Measurements from ENCODE around the gene SBK3. TPM values are rescaled to one million over a fixed set of nuclear protein-coding genes. Genes with fewer than 3 reads are reported as not detected.
"Not testable (repeated sequence)": the region's sequence is repeated elsewhere in the genome, so short reads cannot be mapped to it uniquely, and the experiment has no call there.

The SBK3 gene
- polyA plus RNA-seq, 12 donors = 0.12 to 0.46 (median 0.18) TPM; not detected in 9

- no peak for DNase-seq
These were observed 4.7 kb downstream of the SBK3 start for GRCh38 chr19:55540619-55541018.

DNA sequence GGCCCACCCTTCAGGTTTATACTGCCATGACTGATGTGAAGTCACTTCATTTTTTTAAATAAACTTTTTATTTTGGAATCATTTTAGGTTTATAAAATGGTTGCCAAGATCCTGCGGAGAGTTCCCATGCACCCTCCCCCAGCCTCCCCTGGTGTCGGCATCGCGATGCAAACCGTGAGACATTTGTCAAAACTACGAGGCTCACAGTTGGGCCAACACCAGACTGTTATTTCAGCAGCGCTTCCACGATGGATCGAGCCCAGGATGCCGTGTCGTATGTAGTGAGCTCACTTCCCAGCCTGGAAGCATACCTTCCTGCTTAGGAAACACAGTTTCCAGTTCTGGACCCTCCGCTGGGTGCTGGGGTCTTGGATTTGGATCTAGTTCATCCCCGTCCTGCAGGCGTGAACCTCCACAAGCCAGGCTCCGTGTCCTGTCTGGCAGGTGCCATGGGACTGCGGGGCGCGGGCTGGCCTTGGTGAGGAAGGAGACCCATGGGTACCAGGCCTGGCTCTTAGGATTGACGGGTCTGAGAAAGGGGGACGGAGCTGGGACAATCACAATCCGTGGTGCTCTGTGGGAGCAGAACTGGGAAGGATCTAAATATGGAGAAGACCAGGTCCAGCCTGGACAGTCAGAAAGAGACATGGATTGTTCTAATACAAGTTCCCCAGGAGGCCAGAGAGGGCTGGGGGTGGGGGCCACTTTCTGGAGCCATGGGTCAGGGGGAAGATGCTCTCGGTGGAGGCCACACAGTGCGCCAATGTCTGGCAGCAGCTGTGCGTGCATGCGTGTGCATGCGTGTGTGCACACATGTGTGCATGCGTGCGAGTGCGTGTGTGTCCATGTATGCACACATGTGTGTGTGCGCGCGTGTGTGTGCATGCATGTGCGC, 6.0 kb downstream of the SBK3 start:
- no peak for DNase-seq

DNA sequence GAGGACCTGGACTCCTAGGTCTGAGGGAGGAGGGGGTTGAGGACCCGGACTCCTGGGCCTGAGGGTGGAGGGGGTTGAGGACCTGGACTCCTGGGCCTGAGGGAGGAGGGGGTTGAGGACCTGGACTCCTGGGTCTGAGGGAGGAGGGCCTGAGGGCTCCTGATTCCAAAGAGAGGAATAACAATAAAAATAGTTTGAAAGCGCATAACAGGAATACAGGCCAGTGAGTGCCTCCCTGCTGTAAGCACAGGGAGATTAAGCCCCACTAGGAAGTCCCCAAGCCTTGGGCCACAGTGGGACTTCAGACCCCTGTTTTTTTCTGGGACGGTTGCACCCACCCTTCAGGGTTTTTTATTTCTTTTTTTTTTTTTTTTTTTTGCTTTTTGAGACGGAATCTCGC, 7.2 kb downstream of the SBK3 start:
- DNase-seq = no peak

DNA sequence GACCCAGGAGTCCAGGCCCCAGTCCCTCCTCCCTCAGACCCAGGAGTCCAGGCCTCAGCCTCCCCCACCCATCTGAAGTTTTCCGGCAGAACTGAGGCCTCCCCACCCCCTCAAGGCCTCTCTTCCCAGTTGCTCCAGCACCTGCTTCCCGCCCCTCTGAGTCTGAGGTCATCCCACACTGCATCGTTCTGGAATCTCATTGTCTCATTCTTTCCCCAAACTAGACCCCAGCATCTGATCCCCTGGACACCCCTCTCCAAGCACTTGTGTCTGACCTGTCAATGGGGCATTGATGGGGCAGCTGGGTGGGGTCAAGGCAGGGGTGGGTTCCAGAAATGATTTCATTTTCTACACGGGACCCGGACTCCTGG, 7.6 kb downstream of the SBK3 start:
- peak; percentile 74 for DNase-seq

DNA sequence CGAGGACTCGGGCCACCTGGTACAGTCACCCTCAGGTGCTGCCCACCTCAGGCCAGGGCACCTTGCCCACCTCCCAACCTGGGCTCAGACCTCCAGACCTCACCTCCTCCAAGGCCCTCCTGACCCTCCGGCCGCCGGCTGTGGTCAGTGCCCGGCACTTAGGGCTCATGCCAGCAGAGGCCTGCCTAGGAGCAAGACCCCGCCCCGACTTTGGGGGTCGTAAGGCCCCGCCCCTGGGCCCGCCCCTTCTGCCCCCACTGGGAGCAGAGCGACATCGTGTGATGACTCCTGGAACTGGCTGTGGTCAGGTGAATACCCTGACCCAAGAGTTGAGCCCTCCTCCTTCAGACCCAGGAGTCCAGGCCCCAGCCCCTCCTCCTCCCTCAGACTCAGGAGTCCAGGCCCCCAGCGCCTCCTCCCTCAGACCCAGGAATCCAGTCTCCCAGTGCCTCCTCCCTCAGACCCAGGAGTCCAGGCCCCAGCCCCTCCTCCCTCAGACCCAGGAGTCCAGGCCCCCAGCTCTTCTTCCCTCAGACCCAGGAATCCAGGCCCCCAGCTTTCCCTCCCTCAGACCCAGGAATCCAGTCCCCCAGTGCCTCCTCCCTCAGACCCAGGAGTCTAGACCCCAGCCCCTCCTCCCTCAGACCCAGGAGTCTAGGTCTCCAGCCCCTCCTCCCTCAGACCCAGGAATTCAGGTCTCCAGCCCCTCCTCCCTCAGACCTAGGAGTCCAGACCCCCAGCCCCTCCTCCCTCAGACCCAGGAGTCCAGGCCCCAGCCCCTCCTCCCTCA, 8.2 kb downstream of the SBK3 start, which contains the start of gene SBK2:
TSS of gene SBK2 (minus strand) at position 183 of the 790 bp plus-strand sequence. CDS start 839 bp downstream, outside the sequence.
- no peak for DNase-seq

GRCh38 chr19:55536366-55536765, 9.0 kb downstream of the SBK3 start:
- DNase-seq = no peak

- no peak for DNase-seq
These were observed 9.4 kb downstream of the SBK3 start for GRCh38 chr19:55535965-55536350.

DNA sequence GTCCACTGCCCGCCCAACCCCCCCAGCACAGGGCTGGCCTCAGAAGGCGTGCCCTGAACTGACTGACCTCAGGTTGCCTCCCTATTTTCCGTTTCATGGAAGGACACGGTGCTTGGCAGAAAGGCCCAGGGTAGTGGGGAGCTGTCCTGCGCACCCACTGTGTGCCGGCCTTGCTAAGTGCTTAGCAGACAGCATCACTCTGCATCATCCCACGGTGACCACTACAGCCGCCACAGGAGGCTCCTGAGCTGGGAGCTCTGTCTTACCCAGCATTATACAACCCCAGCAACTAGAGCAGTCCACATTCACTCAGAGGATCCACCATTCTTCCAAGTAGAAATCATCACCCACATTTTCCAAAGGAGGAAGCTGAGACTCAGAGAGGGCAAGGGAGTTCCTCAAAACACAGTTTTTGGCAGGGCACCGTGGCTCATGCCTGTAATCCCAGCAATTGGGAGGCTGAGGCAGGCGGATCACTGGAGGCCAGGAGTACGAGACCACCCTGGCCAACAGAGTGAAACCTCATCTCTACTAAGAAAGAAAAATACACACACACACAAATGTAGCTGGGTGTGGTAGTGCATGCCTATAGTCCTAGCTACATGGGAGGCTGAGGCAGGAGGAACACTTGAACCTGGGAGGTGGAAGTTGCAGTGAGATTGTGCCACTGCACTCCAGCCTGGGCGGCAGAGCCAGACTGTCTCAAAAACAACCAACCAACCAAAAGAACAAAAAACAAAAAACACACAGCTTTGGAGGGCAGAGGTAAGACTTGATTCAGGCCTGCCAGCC, 10.0 kb downstream of the SBK3 start:
- no peak for DNase-seq

DNA sequence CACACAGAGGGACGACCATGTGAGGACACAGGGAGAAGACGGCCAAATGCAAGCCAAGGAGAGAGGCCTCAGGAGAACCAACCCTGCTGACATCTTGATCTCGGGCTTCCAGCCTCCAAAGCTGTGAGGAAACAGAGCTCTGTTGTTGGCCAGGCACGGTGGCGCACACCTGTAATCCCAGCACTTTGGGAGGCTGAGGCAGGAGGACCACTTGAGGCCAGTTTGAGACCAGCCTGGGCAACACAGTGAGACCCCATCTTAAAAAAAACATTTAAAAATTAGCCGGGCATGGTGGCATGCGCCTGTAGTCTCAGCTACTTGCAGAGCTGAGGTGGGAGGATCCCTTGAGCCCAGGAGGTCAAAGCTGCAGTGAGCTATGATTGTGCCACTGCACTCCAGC, 11.1 kb downstream of the SBK3 start:
- not testable (repeated sequence) for DNase-seq

GRCh38 chr19:55530996-55531395, 14.3 kb downstream of the SBK3 start:
- DNase-seq = no peak

- DNase-seq = no peak
These were observed 15.6 kb downstream of the SBK3 start for GRCh38 chr19:55529636-55530234.

DNA sequence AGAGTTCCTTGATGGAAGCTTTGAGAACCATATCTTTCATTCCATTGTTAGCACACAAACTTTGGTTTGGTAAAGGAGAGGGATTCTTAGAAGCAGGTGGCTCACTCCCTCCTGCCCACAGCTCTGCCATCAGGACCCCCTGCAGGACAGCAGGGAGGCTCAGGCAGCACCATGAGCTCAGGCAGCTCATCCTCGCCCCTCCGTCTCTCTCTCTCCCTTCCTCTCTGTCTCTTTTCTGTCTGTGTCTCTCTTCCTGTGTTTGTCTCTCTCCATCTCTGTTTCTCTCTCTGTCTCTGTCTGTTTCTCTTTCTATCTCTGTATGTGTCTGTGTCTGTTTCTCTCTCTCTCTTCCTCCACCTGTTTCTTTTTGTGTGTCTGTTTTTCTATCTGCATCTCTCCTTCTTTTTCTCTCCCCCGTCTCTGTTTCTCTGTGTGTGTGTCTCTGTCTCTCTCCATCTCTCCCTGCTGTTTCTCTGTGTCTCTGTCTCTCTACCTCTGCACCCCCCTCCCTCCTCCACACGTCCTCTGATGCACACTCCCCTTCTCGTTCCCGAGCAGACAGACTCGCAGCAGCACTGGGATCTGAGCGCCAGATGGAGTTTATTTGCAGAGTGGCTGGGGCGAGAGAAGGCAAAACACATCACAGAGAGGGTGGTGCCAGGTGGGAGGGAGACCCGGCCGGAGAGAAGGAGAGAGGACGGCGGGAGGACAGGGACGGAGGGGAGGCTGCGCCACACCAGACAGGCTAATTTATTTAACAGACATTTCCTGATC, 17.1 kb downstream of the SBK3 start:
- no peak for DNase-seq

DNA sequence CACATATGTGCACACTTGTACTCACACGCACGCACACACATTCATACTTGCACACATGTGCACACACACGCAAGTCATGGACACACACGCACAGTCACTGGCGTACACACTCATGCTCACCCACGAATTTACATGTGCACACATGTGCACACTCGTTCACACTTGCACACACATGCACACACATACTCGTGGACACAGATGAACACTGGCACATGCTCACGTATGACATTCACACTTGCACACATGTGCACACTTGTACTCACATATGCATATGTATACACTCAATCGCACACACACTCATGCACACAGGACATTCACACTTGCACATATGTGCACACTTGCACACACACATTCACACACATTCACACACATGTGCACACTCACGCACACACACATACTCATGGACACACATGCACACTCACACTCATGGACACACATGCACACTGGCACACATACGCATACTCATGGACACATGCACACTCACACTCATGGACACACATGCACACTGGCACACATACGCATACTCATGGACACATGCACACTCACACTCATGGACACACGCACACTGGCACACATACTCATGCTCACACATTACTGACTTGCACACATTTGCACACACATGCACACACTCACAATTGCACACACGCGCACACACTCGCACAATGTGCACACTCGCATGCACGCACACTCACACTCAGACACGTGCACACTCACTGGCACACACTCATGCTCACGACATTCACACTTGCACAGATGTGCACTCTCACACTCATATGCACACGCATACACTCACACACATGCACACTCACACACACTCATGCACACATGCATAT, 17.9 kb downstream of the SBK3 start:
- DNase-seq = no peak

DNA sequence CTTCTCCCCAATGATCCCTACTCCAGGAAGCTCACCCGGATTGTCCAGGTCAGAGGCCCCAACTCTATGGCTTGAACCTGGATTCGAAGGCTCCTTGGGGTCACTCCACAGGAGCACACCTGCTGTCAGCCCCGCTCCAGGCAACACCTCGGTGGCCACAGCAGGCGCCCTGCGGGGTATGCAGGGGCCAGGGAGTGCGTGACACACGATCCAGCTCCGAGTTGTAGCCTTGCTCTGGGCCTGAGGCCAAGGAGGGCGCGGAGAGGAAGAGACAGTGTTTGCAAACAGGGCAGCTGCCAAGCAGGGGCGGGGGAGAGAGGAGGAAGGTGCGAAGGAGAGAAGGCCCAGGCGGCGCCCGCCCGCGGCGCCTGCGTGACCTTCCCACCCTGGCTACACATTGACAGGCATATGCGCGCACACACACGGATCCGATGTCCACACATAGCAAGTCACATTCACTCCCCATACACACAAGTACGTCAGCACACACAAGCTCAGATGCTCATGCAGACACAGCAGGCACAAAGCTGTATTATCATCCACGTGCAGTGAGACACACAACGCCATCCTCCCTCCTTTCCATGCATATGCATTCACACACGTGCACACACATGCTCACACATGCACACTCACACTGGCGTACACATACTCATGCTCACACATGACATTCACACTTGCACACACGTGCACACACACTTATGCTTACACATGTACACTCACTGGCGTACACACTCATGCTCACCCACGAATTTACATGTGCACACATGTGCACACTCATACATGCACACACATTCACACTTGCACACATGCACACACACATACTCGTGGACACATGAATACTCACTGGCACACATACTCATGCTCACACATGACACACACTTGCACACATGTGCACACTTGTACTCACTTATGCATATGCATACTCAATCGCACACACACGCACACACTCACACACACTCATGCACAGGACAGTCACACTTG, 18.8 kb downstream of the SBK3 start:
- peak; percentile 79 for DNase-seq

GRCh38 chr19:55525289-55526101, 19.8 kb downstream of the SBK3 start:
- DNase-seq = no peak

- no peak for DNase-seq
These were observed 24.6 kb downstream of the SBK3 start for GRCh38 chr19:55520691-55521292.
